K562 (cell line): ENCODE results near the gene ZFHX2. TPM values are rescaled to one million over a fixed set of nuclear protein-coding genes. Genes with fewer than 3 reads are reported as not detected.

Source experiments
- ATAC-seq: fragments of 200-7000 bp; cut with Tn5 transposase; 3 replicates; pipeline ENCODE4 v1.9.1; 2020; ENCODE audit warnings: moderate library complexity
- BruUV-seq: library from RNA; stranded (reverse); fragments of 400-500 nt; replicated peaks from 2 replicates; lab custom pipeline; 2021; lab: Mats Ljungman, UMichigan
- CTCF ChIA-PET: fragments of 300-600 bp; formaldehyde crosslinking; extraction: SDS; loops from one replicate; lab custom pipeline; 2021; ENCODE audit warnings: low intra/inter-chr PET ratio; lab: Yijun Ruan, JAX
- POLR2A ChIA-PET: fragments of 300-600, 350-650 bp; sonication (Branson Sonifier 250); formaldehyde crosslinking; extraction: SDS; loops from one replicate; lab custom pipeline; 2021; ENCODE audit warnings: antibody characterized with exemption, inconsistent platforms; lab: Yijun Ruan, JAX
- DNase-seq, 4 experiments: peaks; one replicate each; pipeline versions ENCODE4 v3.0.0 to v3.0.0-alpha.2; 2011 to 2018; ENCODE audit warnings: low spot score in 3 of 4, mixed read lengths in 3 of 4; ENCODE audit errors: extremely low read depth in 1 of 4
- FAIRE-seq: peaks from 2 replicates; lab custom pipeline; 2011; peaks lifted over from hg19 to GRCh38; lab: Jason Lieb, UNC
- H2AFZ ChIP-seq: 2 replicates; pipeline ENCODE4 v1.6.0; 2011; ENCODE audit warnings: low read depth, low read length, control low read depth, inconsistent platforms
- H3K27ac ChIP-seq: fragments of 200-600 bp; 3 replicates; pipeline ENCODE4 v1.8.0; 2011; ENCODE audit warnings: low read depth, mild to moderate bottlenecking, control low read depth, inconsistent platforms, low read length, moderate library complexity, mixed read lengths; ENCODE audit errors: extremely low read depth
- H3K27me3 ChIP-seq, 2 experiments: fragments of 300-600 bp in 1 of 2; 2 replicates in 1 of 2; 3 replicates in 1 of 2; pipeline versions ENCODE4 v1.6.0 to v1.8.0; 2011; ENCODE audit warnings: inconsistent platforms in 2 of 2, low read length in 2 of 2, mild to moderate bottlenecking in 1 of 2, mixed read lengths in 1 of 2, moderate library complexity in 1 of 2; ENCODE audit not compliant: control insufficient read depth in 2 of 2, insufficient read depth in 2 of 2
- H3K36me3 ChIP-seq: fragments of 300-600 bp; 3 replicates; pipeline ENCODE4 v1.8.0; 2011; ENCODE audit warnings: mild to moderate bottlenecking, low read length, inconsistent platforms; ENCODE audit not compliant: control insufficient read depth, insufficient read depth
- H3K4me1 ChIP-seq, 2 experiments: fragments of 200-600 bp in 1 of 2; replicated peaks in 1 of 2; 2 replicates in 1 of 2; 3 replicates in 1 of 2; pipeline versions ENCODE4 v1.5.1 to v1.8.0; 2011; ENCODE audit warnings: inconsistent platforms in 2 of 2, low read length in 2 of 2, mild to moderate bottlenecking in 1 of 2, mixed read lengths in 1 of 2, moderate library complexity in 1 of 2; ENCODE audit not compliant: control insufficient read depth in 2 of 2, insufficient read depth in 2 of 2
- H3K4me2 ChIP-seq: 2 replicates; pipeline ENCODE4 v1.6.1; 2011; ENCODE audit warnings: low read length, control low read depth, inconsistent platforms, mixed read lengths; ENCODE audit not compliant: insufficient read depth
- H3K4me3 ChIP-seq: fragments of 200-600 bp; sonication (generic), shearing (Covaris generic); 2 replicates; pipeline ENCODE4 v1.5.1; 2016; ENCODE audit warnings: control low read depth, inconsistent platforms
- H3K79me2 ChIP-seq: fragments of 200-600 bp; 3 replicates; pipeline ENCODE4 v1.8.0; 2011; ENCODE audit warnings: low read length, inconsistent platforms; ENCODE audit not compliant: control insufficient read depth, insufficient read depth
- H3K9ac ChIP-seq, 2 experiments: 2 replicates each; pipeline versions ENCODE4 v1.6.0 to v1.6.1; 2011; ENCODE audit warnings: low read depth in 2 of 2, low read length in 2 of 2, control low read depth in 1 of 2, inconsistent platforms in 1 of 2, mild to moderate bottlenecking in 1 of 2, mixed read lengths in 1 of 2; ENCODE audit not compliant: insufficient read depth in 1 of 2
- H3K9me1 ChIP-seq: one replicate; pipeline ENCODE4 v1.6.0; 2011; ENCODE audit warnings: inconsistent platforms, mild to moderate bottlenecking, low read length, moderate library complexity; ENCODE audit not compliant: control insufficient read depth, insufficient read depth
- H3K9me3 ChIP-seq: replicated peaks from 2 replicates; pipeline ENCODE4 v1.5.1; 2011; ENCODE audit warnings: low read depth, low read length, inconsistent platforms; ENCODE audit not compliant: control insufficient read depth, insufficient read depth
- H4K20me1 ChIP-seq: replicated peaks from 2 replicates; pipeline ENCODE4 v1.6.1; 2011; ENCODE audit warnings: low read length, inconsistent platforms, mixed read lengths; ENCODE audit not compliant: control insufficient read depth, insufficient read depth
- AFF1 ChIP-seq, 2 experiments: fragments of 450-650 bp; IDR thresholded peaks; 2 replicates each; pipeline ENCODE4 v1.6.1; 2018; ENCODE audit warnings: mild to moderate bottlenecking in 2 of 2, low read depth in 1 of 2; ENCODE audit not compliant: partially characterized antibody in 2 of 2
- E2F3 ChIP-seq: fragments of 250-450 bp; sonication (Bioruptor Pico); IDR thresholded peaks from 2 replicates; pipeline ENCODE4 v1.4.0; 2020; ENCODE audit warnings: mild to moderate bottlenecking
- GABPB1 ChIP-seq: sonication (generic); formaldehyde crosslinking; IDR thresholded peaks from 2 replicates; pipeline ENCODE4 v1.8.0; 2022; ENCODE audit warnings: mild to moderate bottlenecking, missing genetic modification reagents
- ILF3 ChIP-seq: fragments of 450-650 bp; IDR thresholded peaks from 2 replicates; pipeline ENCODE4 v1.6.1; 2018; ENCODE audit warnings: antibody characterized with exemption, mild to moderate bottlenecking, moderate library complexity, borderline replicate concordance
- MBD1 ChIP-seq: fragments of 250-450 bp; sonication (Bioruptor Pico); IDR thresholded peaks from 2 replicates; pipeline ENCODE4 v1.8.0; 2022; ENCODE audit warnings: inconsistent platforms
- NCOA1 ChIP-seq: fragments of 450-650 bp; IDR thresholded peaks from 2 replicates; pipeline ENCODE4 v1.6.1; 2016; ENCODE audit warnings: low read depth
- RFX1 ChIP-seq: fragments of 450-650 bp; IDR thresholded peaks from 2 replicates; pipeline ENCODE4 v1.6.1; 2016; ENCODE audit warnings: mild to moderate bottlenecking, moderate library complexity
- SREBF1 ChIP-seq: fragments of 150-350 bp; IDR thresholded peaks from 2 replicates; pipeline ENCODE4 v1.6.1; 2014; ENCODE audit warnings: antibody characterized with exemption, low read depth, low read length, borderline replicate concordance
- ZNF609 ChIP-seq: sonication (generic); formaldehyde crosslinking; IDR thresholded peaks from 2 replicates; pipeline ENCODE4 v1.8.1; 2023; ENCODE audit warnings: missing genetic modification reagents, mild to moderate bottlenecking, borderline replicate concordance
- whole genome bisulfite sequencing: fragments of 100-300 bp; shearing (Covaris generic); methylation state at CpG from one replicate; pipeline ENCODE4 v1.1.6; 2016; ENCODE audit warnings: low coverage, mixed read lengths; ENCODE audit not compliant: insufficient coverage; ENCODE audit errors: missing lambda C conversion rate; 5-methylcytosine and 5-hydroxymethylcytosine counted together
- in situ Hi-C: fragments of 300-500 bp; cut with MboI; formaldehyde crosslinking; loops from 4 replicates; pipeline ENCODE4 v1.15.0; 2018; ENCODE audit warnings: inconsistent platforms, mixed read lengths
- intact Hi-C: fragments of 100-400 bp; cut with micrococcal nuclease; formaldehyde crosslinking; loops from 2 replicates; pipeline ENCODE4 v1.14.2; 2022
- polyA plus RNA-seq, 8 experiments: library from polyadenylated mRNA; depleted of rRNA in 4 of 8; stranded (reverse) in 5 of 8; unstranded in 3 of 8; fragments of >200 nt; fragmentation: Nextera tagmentation in 2 of 8; fragmentation: Illumina TruSeq in 1 of 8; extraction: Ambion mirVana in 2 of 8; extraction: Trizol in 1 of 8; gene quantifications; 2 replicates each; pipeline versions ENCODE4 v1.2.1 to v1.2.3, GENCODE V29; 2011 to 2014; ENCODE audit warnings: inconsistent platforms in 1 of 8, missing spikeins in 1 of 8
- total RNA-seq, 7 experiments: library from RNA; depleted of rRNA in 6 of 7; stranded (reverse); fragments of >200 nt in 6 of 7; fragmentation: Illumina TruSeq in 2 of 7; extraction: Trizol in 2 of 7; gene quantifications; 2 replicates each; pipeline versions ENCODE4 v1.2.1 to v1.2.3, GENCODE V29; 2011 to 2021; ENCODE audit warnings: low replicate concordance in 1 of 7

Gene ZFHX2
- total and polyA plus RNA-seq, 9 of the 15 experiments (the other 6 are each of a cell fraction or from before 2014, with no cell fraction given) = 0.06 to 0.11 (median 0.11) TPM; not detected in 4

GRCh38 chr14:23533652-23534435 is 17.7 kb downstream of the ZFHX2 start (continued):
- no peak for TF ChIP-seq MBD1 (CRISPR knock-in tag)
- no peak for TF ChIP-seq ILF3

GRCh38 chr14:23532658-23533057 is 18.9 kb downstream of the ZFHX2 start:
- Histone ChIP-seq H3K4me3 (no peak overlapping the region), H4K20me1 (no peaks in the 10 kb centered on the region; the same call in 1 of the 2 replicates), H3K27me3 (peaks cover 0 to 36% of the 10 kb centered on the region in 2 experiments; a peak in 3 of 5 replicates), H3K9ac (no peak overlapping the region), H3K4me2 (no peak overlapping the region), H3K9me1 (no peaks in the 10 kb centered on the region), H3K79me2 (no peaks in the 10 kb centered on the region), H2AFZ (no peak overlapping the region), H3K9me3 (no peaks in the 10 kb centered on the region), H3K36me3 (no peaks in the 10 kb centered on the region), H3K27ac (no peak overlapping the region), H3K4me1 (peaks cover 0 to 3% of the 10 kb centered on the region in 2 experiments; a peak in 1 of 5 replicates)
- intact Hi-C loops = no loop called here
- no peak for DNase-seq
- ChIA-PET POLR2A (no interaction called here), CTCF (no interaction called here)
- BruUV-seq = no TSS peak
- in situ Hi-C loops = no loop called here
- ATAC-seq = no peak
- FAIRE-seq = no peak
- whole genome bisulfite sequencing = 9% methylated on average over 7 of the region's 7 CpGs
- TF ChIP-seq GABPB1 (CRISPR knock-in tag) (no peak), E2F3 (no peak), ZNF609 (CRISPR knock-in tag) (no peak), NCOA1 (no peak), SREBF1 (no peak), RFX1 (no peak), AFF1 (IDR thresholded peaks at IDR 0.05; ENCODE audit: low read depth in 1 of 2, partially characterized antibody in 2 of 2) (no peak)
